Thymus (tissue), 11 donors: ENCODE measurements around the gene CDK5R2. TPM values are rescaled to one million over a fixed set of nuclear protein-coding genes. Genes with fewer than 3 reads are reported as not detected.

Source experiments
- DNase-seq, 9 donors: peaks; one replicate each; pipeline ENCODE4 v3.0.0-alpha.2; 2013; ENCODE audit warnings: low spot score in 9 of 9, low read depth in 6 of 9, missing footprints in 1 of 9
- H3K27ac ChIP-seq, 2 donors: one replicate each; pipeline ENCODE4 v1.5.1; 2013; ENCODE audit warnings: control low read depth in 1 of 2, low read depth in 1 of 2, low read length in 1 of 2, mild to moderate bottlenecking in 1 of 2, moderate library complexity in 1 of 2
- H3K27me3 ChIP-seq, 2 donors: one replicate each; pipeline ENCODE4 v1.5.1; 2013; ENCODE audit warnings: low read length in 1 of 2; ENCODE audit not compliant: control insufficient read depth in 2 of 2, insufficient read depth in 1 of 2
- H3K36me3 ChIP-seq, 2 donors: one replicate each; pipeline ENCODE4 v1.5.1; 2013; ENCODE audit warnings: low read length in 1 of 2, mild to moderate bottlenecking in 1 of 2, moderate library complexity in 1 of 2; ENCODE audit not compliant: control insufficient read depth in 2 of 2, insufficient read depth in 2 of 2
- H3K4me1 ChIP-seq, 2 donors: one replicate each; pipeline ENCODE4 v1.5.1; 2013; ENCODE audit warnings: low read length in 2 of 2; ENCODE audit not compliant: control insufficient read depth in 2 of 2, insufficient read depth in 2 of 2
- H3K4me3 ChIP-seq, 2 donors: one replicate each; pipeline ENCODE4 v1.5.1; 2013; ENCODE audit warnings: low read length in 2 of 2, control low read depth in 1 of 2, mild to moderate bottlenecking in 1 of 2
- H3K9me3 ChIP-seq, 2 donors: one replicate each; pipeline ENCODE4 v1.5.1; 2013; ENCODE audit warnings: low read length in 1 of 2, mild to moderate bottlenecking in 1 of 2; ENCODE audit not compliant: control insufficient read depth in 2 of 2, insufficient read depth in 1 of 2
- WGBS: extraction: QIAGEN DNeasy Blood & Tissue Kit; methylation state at CpG from one replicate; pipeline ENCODE4 v1.1.7; 2013; 5-methylcytosine and 5-hydroxymethylcytosine counted together
- polyA plus RNA-seq: library from polyadenylated mRNA; stranded (reverse); fragments of 200-250 nt; gene quantifications from one replicate; pipeline ENCODE4 v1.2.3, GENCODE V29; 2013
- total RNA-seq: library from RNA; stranded (reverse); fragments of 120-200 nt; gene quantifications from one replicate; pipeline ENCODE4 v1.2.4, GENCODE V29; 2013
- donor health status: healthy.

Gene CDK5R2
- total and polyA plus RNA-seq, 2 donors = 0.16 TPM; not detected in 1

GRCh38 chr2:218944759-218945404, 14.6 kb upstream of the CDK5R2 start:
- no peak overlapping the region for H3K4me3 ChIP-seq
- 90% methylated on average over 1 of the region's 1 CpG for WGBS
- no peaks in the 10 kb centered on the region for H3K9me3 ChIP-seq
- H3K4me1 ChIP-seq = no peaks in the 10 kb centered on the region
- DNase-seq = no peak
- H3K27ac ChIP-seq = no peak overlapping the region
- H3K27me3 ChIP-seq = peaks cover 0 to 8% of the 10 kb centered on the region in 2 donors
- no peaks in the 10 kb centered on the region for H3K36me3 ChIP-seq

GRCh38 chr2:218946621-218947020, 12.8 kb upstream of the CDK5R2 start:
- Histone ChIP-seq H3K27ac (no peak overlapping the region), H3K36me3 (no peaks in the 10 kb centered on the region), H3K27me3 (peaks cover 0 to 10% of the 10 kb centered on the region in 2 donors), H3K4me1 (no peaks in the 10 kb centered on the region), H3K9me3 (no peaks in the 10 kb centered on the region), H3K4me3 (no peak overlapping the region)
- no peak for DNase-seq
- 94% methylated on average over 1 of the region's 1 CpG for WGBS

GRCh38 chr2:218952160-218952559, 7.3 kb upstream of the CDK5R2 start:
- H3K27me3 ChIP-seq = peaks cover 0 to 37% of the 10 kb centered on the region in 2 donors
- WGBS = 90% methylated on average over 7 of the region's 7 CpGs

GRCh38 chr2:218953366-218953954, 6.0 kb upstream of the CDK5R2 start:
- no peak overlapping the region for H3K27ac ChIP-seq
- H3K4me3 ChIP-seq = no peak overlapping the region
- H3K36me3 ChIP-seq = no peaks in the 10 kb centered on the region
- no peak for DNase-seq
- H3K9me3 ChIP-seq = no peaks in the 10 kb centered on the region
- peaks cover under 1 to 50% of the 10 kb centered on the region in 2 donors for H3K27me3 ChIP-seq
- WGBS = 69% methylated on average over 18 of the region's 18 CpGs
- no peaks in the 10 kb centered on the region for H3K4me1 ChIP-seq

More at GRCh38 chr2:218952160-218952559, 7.3 kb upstream of the CDK5R2 start:
- no peaks in the 10 kb centered on the region for H3K36me3 ChIP-seq
- no peaks in the 10 kb centered on the region for H3K4me1 ChIP-seq
- no peak overlapping the region for H3K27ac ChIP-seq
- H3K4me3 ChIP-seq = no peak overlapping the region
- DNase-seq = no peak
- no peaks in the 10 kb centered on the region for H3K9me3 ChIP-seq

- no peak overlapping the region for H3K27ac ChIP-seq
- peaks cover 11 to 59% of the 10 kb centered on the region in 2 donors for H3K27me3 ChIP-seq
- H3K9me3 ChIP-seq = no peaks in the 10 kb centered on the region
- 87% methylated on average over 8 of the region's 8 CpGs for WGBS
- H3K36me3 ChIP-seq = no peaks in the 10 kb centered on the region
- H3K4me1 ChIP-seq = peaks cover 0 to 2% of the 10 kb centered on the region in 2 donors
- DNase-seq = no peak
- no peak overlapping the region for H3K4me3 ChIP-seq
These were observed 4.7 kb upstream of the CDK5R2 start for GRCh38 chr2:218954541-218955300.

GRCh38 chr2:218956039-218956438, 3.4 kb upstream of the CDK5R2 start:
- peaks cover 24 to 69% of the 10 kb centered on the region in 2 donors for H3K27me3 ChIP-seq

GRCh38 chr2:218957671-218958070, 1.8 kb upstream of the CDK5R2 start:
- WGBS = 85% methylated on average over 4 of the region's 4 CpGs
- H3K27me3 ChIP-seq = peaks cover 40 to 84% of the 10 kb centered on the region in 2 donors
- peaks cover 2 to 8% of the 10 kb centered on the region in 2 donors for H3K9me3 ChIP-seq
- H3K27ac ChIP-seq = no peak overlapping the region
- no peaks in the 10 kb centered on the region for H3K36me3 ChIP-seq
- H3K4me1 ChIP-seq = peaks cover 0 to 4% of the 10 kb centered on the region in 2 donors
- no peak overlapping the region for H3K4me3 ChIP-seq
- DNase-seq = no peak

More at GRCh38 chr2:218956039-218956438, 3.4 kb upstream of the CDK5R2 start:
- DNase-seq = no peak
- Histone ChIP-seq H3K36me3 (no peaks in the 10 kb centered on the region), H3K9me3 (no peaks in the 10 kb centered on the region), H3K4me3 (no peak overlapping the region), H3K27ac (no peak overlapping the region), H3K4me1 (peaks cover 0 to 4% of the 10 kb centered on the region in 2 donors)
- WGBS = 75% methylated on average over 1 of the region's 1 CpG

- Histone ChIP-seq H3K36me3 (no peaks in the 10 kb centered on the region), H3K27ac (no peak overlapping the region), H3K27me3 (peaks cover 46 to 90% of the 10 kb centered on the region in 2 donors), H3K9me3 (peaks cover 2 to 13% of the 10 kb centered on the region in 2 donors), H3K4me1 (peaks cover 0 to 4% of the 10 kb centered on the region in 2 donors), H3K4me3 (no peak overlapping the region)
- no peak for DNase-seq
- 94% methylated on average over 1 of the region's 1 CpG for WGBS
These were observed 1.2 kb upstream of the CDK5R2 start for GRCh38 chr2:218958276-218958675.
